Skeletal muscle satellite cell (primary cell): ENCODE data around the gene ERG28.
"Not testable (repeated sequence)": the region's sequence is repeated elsewhere in the genome, so short reads cannot be mapped to it uniquely, and the experiment has no call there.

Experiments used
- H3K27me3 ChIP-seq: 2 replicates; pipeline ENCODE4 v1.7.0; 2013; ENCODE audit warnings: low read length; ENCODE audit not compliant: control insufficient read depth, insufficient read depth
- H3K36me3 ChIP-seq: 2 replicates; pipeline ENCODE4 v1.7.0; 2013; ENCODE audit warnings: mild to moderate bottlenecking, control low read depth, low read length; ENCODE audit not compliant: insufficient read depth
- H3K4me1 ChIP-seq: 2 replicates; pipeline ENCODE4 v1.7.0; 2013; ENCODE audit warnings: low read length; ENCODE audit not compliant: control insufficient read depth, insufficient read depth
- H3K4me2 ChIP-seq: 2 replicates; pipeline ENCODE4 v1.7.0; 2013; ENCODE audit warnings: mild to moderate bottlenecking, low read length
- H3K4me3 ChIP-seq: 2 replicates; pipeline ENCODE4 v1.7.0; 2013; ENCODE audit warnings: low read length
- H3K9ac ChIP-seq: 2 replicates; pipeline ENCODE4 v1.7.0; 2013; ENCODE audit warnings: mild to moderate bottlenecking, low read depth, low read length, moderate library complexity
- H3K9me3 ChIP-seq: replicated peaks from 2 replicates; pipeline ENCODE4 v1.7.0; 2013; ENCODE audit warnings: mild to moderate bottlenecking, control low read depth, low read length
- small RNA-seq: library from RNA; depleted of rRNA; stranded (forward); fragments of <200 nt; gene quantifications from one replicate; pipeline ENCODE3, GENCODE V24; 2012

Gene ERG28

DNA sequence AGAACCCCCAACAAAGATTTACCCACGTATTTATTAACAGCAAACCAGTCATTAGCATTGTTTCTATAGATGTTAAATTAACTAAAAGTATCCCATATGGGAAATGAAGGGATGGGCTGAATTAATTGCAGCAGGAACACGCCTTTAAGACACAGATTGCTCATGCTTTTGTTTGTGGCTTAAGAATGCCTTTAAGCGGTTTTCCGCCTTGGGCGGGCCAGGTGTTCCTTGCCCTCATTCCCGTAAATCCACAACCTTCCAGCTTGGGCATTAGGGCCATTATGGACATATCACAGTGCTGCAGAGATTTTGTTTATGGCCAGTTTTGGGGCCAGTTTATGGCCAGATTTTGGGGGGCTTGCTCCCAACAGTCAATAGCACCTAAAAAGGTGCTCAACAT is 59.6 kb downstream of the ERG28 start:
- H3K9me3 ChIP-seq, result not testable (repeated sequence)

DNA sequence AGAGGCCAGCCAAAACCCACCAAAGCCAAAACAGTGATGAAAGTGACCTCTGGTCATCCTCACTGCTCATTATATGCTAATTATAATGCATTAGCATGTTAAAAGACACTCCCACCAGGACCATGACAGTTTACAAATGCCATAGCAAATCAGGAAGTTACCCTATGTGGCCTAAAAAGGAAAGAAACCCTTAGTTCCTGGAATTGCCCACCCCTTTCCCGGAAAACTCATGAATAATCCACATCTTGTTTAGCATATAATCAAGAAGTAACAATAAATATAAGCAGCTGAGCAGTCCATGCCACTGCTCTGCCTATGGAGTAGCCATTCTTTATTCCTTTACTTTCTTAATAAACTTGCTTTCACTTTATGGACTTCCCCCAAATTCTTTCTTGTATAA is 60.6 kb downstream of the ERG28 start:
- not testable (repeated sequence) for H3K4me3 ChIP-seq, H3K27me3 ChIP-seq, H3K9ac ChIP-seq, H3K36me3 ChIP-seq, H3K4me1 ChIP-seq, H3K4me2 ChIP-seq, H3K9me3 ChIP-seq

More for the DNA sequence above, 59.6 kb downstream of the ERG28 start:
- H3K27me3 ChIP-seq, H3K4me2 ChIP-seq, H3K36me3 ChIP-seq, H3K4me1 ChIP-seq, H3K4me3 ChIP-seq, H3K9ac ChIP-seq: not testable (repeated sequence)

Small RNA genes within 50 kb of the gene (small RNA-seq; reads per million reads assigned to genes)
- gene RNA5SP387, result 0.35 reads per million
